HCT116 (cell line): ENCODE data around the gene CCDC192. TPM values are rescaled to one million over a fixed set of nuclear protein-coding genes. Genes with fewer than 3 reads are reported as not detected.

ENCODE experiments used
- ATAC-seq: fragments of 200-7000 bp; cut with Tn5 transposase; 2 replicates; pipeline ENCODE4 v1.9.1; 2020; ENCODE audit warnings: mild to moderate bottlenecking, moderate library complexity
- BruUV-seq: library from RNA; stranded (reverse); fragments of 400-500 nt; replicated peaks from 2 replicates; lab custom pipeline; 2021; lab: Mats Ljungman, UMichigan
- CTCF ChIA-PET: fragments of 300-600 bp; sonication (Branson Sonifier 250); formaldehyde crosslinking; loops from one replicate; lab custom pipeline; 2021; ENCODE audit warnings: antibody characterized with exemption; lab: Charles Lee
- POLR2A ChIA-PET: fragments of 300-600, 350-600 bp; sonication (Branson Sonifier 250); formaldehyde crosslinking; loops from one replicate; lab custom pipeline; 2021; ENCODE audit warnings: antibody characterized with exemption; lab: Charles Lee
- RAD21 ChIA-PET, 2 experiments: fragments of 300-600 bp; sonication (Branson Sonifier 250); formaldehyde crosslinking; loops; one replicate each; lab custom pipeline; 2023; ENCODE audit warnings: low total read pairs in 2 of 2; ENCODE audit not compliant: uncharacterized antibody in 2 of 2, unreplicated experiment in 2 of 2, low non-redundant PET in 1 of 2; lab: Charles Lee
- DNase-seq: peaks from one replicate; pipeline ENCODE4 v3.0.0-alpha.2; 2010; ENCODE audit warnings: low read depth, low spot score
- H2AFZ ChIP-seq: fragments of 200-600 bp; shearing (Covaris generic), sonication (generic); 2 replicates; pipeline ENCODE4 v1.6.1; 2017; ENCODE audit warnings: low read depth, mixed run types, mixed read lengths, antibody characterized with exemption, low read length; ENCODE audit not compliant: poor library complexity, severe bottlenecking
- H3K27ac ChIP-seq: 2 replicates; pipeline ENCODE4 v1.5.1; 2012; ENCODE audit warnings: low read depth, low read length
- H3K27me3 ChIP-seq: fragments of 200-600 bp; sonication (generic); 2 replicates; pipeline ENCODE4 v1.6.1; 2016; ENCODE audit warnings: mixed run types, low read length, mixed read lengths; ENCODE audit not compliant: insufficient read depth
- H3K36me3 ChIP-seq, 2 experiments: fragments of 200-500 bp in 1 of 2; fragments of 200-600 bp in 1 of 2; sonication (Bioruptor generic) in 1 of 2; sonication (generic) in 1 of 2; 2 replicates each; pipeline versions ENCODE4 v1.5.1 to v1.6.1; 2014 to 2016; ENCODE audit warnings: low read length in 2 of 2, inconsistent platforms in 1 of 2, mixed read lengths in 1 of 2, mixed run types in 1 of 2; ENCODE audit not compliant: insufficient read depth in 2 of 2, control insufficient read depth in 1 of 2
- H3K4me1 ChIP-seq, 2 experiments: fragments of 200-600 bp in 1 of 2; sonication (generic) in 1 of 2; 2 replicates each; pipeline versions ENCODE4 v1.5.1 to v1.6.1; 2012 to 2017; ENCODE audit warnings: low read length in 2 of 2, inconsistent platforms in 1 of 2, mild to moderate bottlenecking in 1 of 2, mixed read lengths in 1 of 2, mixed run types in 1 of 2, moderate library complexity in 1 of 2; ENCODE audit not compliant: insufficient read depth in 2 of 2, control insufficient read depth in 1 of 2
- H3K4me2 ChIP-seq: fragments of 200-600 bp; sonication (generic); 2 replicates; pipeline ENCODE4 v1.6.1; 2017; ENCODE audit warnings: mixed run types, low read length, mixed read lengths
- H3K4me3 ChIP-seq, 2 experiments: fragments of 200-600 bp in 1 of 2; sonication (generic) in 1 of 2; replicated peaks in 1 of 2; 2 replicates each; pipeline ENCODE4 v1.5.1; 2011 to 2016; ENCODE audit warnings: low read length in 2 of 2, control low read depth in 1 of 2, low read depth in 1 of 2, mild to moderate bottlenecking in 1 of 2, mixed read lengths in 1 of 2, mixed run types in 1 of 2
- H3K79me2 ChIP-seq: fragments of 200-600 bp; sonication (generic); 2 replicates; pipeline ENCODE4 v1.6.1; 2017; ENCODE audit warnings: mild to moderate bottlenecking, mixed run types, low read length, moderate library complexity, mixed read lengths; ENCODE audit not compliant: insufficient read depth
- H3K9ac ChIP-seq: fragments of 200-600 bp; sonication (generic); 2 replicates; pipeline ENCODE4 v1.6.1; 2016; ENCODE audit warnings: low read length, mixed read lengths
- H3K9me2 ChIP-seq: fragments of 200-600 bp; sonication (generic), shearing (Covaris generic); 2 replicates; pipeline ENCODE4 v1.6.1; 2017; ENCODE audit warnings: mixed run types, mild to moderate bottlenecking, moderate library complexity; ENCODE audit not compliant: insufficient read depth
- H3K9me3 ChIP-seq, 2 experiments: fragments of 200-500 bp in 1 of 2; fragments of 200-600 bp in 1 of 2; sonication (Bioruptor generic) in 1 of 2; sonication (generic) in 1 of 2; 2 replicates each; pipeline ENCODE4 v1.6.1; 2014 to 2017; ENCODE audit warnings: low read length in 2 of 2, mixed read lengths in 2 of 2, inconsistent platforms in 1 of 2, low read depth in 1 of 2, mild to moderate bottlenecking in 1 of 2, mixed run types in 1 of 2, moderate library complexity in 1 of 2; ENCODE audit not compliant: control insufficient read depth in 1 of 2, insufficient read depth in 1 of 2
- H4K20me1 ChIP-seq: fragments of 200-600 bp; sonication (generic), shearing (Covaris generic); 2 replicates; pipeline ENCODE4 v1.6.1; 2017; ENCODE audit warnings: mixed run types, mild to moderate bottlenecking, moderate library complexity; ENCODE audit not compliant: insufficient read depth
- CBX3 ChIP-seq: IDR thresholded peaks from 2 replicates; pipeline ENCODE4 v1.6.1; 2012; ENCODE audit warnings: low read depth
- EGR1 ChIP-seq: IDR thresholded peaks from 2 replicates; pipeline ENCODE4 v1.6.1; 2012; ENCODE audit warnings: low read depth
- ELF1 ChIP-seq: IDR thresholded peaks from 2 replicates; pipeline ENCODE4 v1.6.1; 2012; ENCODE audit warnings: low read depth, borderline replicate concordance
- EZH2 ChIP-seq: fragments of 200-600 bp; sonication (generic); IDR thresholded peaks from 2 replicates; pipeline ENCODE4 v1.6.1; 2017; ENCODE audit warnings: antibody characterized with exemption, mixed run types
- EZH2phosphoT487 ChIP-seq: fragments of 200-600 bp; IDR thresholded peaks from 2 replicates; pipeline ENCODE4 v1.6.1; 2018; ENCODE audit warnings: antibody characterized with exemption, borderline replicate concordance
- FOSL1 ChIP-seq: IDR thresholded peaks from 2 replicates; pipeline ENCODE4 v1.6.1; 2012; ENCODE audit warnings: low read depth
- JUND ChIP-seq: IDR thresholded peaks from 2 replicates; pipeline ENCODE4 v1.6.1; 2012
- POLR2A ChIP-seq: IDR thresholded peaks from 2 replicates; pipeline ENCODE4 v1.7.0; 2011; ENCODE audit warnings: borderline replicate concordance; ENCODE audit not compliant: insufficient read depth, insufficient read length; ENCODE audit errors: extremely low read depth
- POLR2AphosphoS5 ChIP-seq: IDR thresholded peaks from 2 replicates; pipeline ENCODE4 v1.6.1; 2011; ENCODE audit warnings: mild to moderate bottlenecking, low read depth, low read length, moderate library complexity
- RAD21 ChIP-seq: IDR thresholded peaks from 2 replicates; pipeline ENCODE4 v1.6.1; 2012; ENCODE audit warnings: low read depth, mild to moderate bottlenecking
- SIN3A ChIP-seq: IDR thresholded peaks from 2 replicates; pipeline ENCODE4 v1.6.1; 2012; ENCODE audit warnings: low read depth
- SP1 ChIP-seq: IDR thresholded peaks from 2 replicates; pipeline ENCODE4 v1.6.1; 2012; ENCODE audit warnings: low read depth
- YY1 ChIP-seq: IDR thresholded peaks from 2 replicates; pipeline ENCODE4 v1.6.1; 2011; ENCODE audit warnings: low read length, low read depth, moderate library complexity, mild to moderate bottlenecking; ENCODE audit not compliant: insufficient replicate concordance; ENCODE audit errors: extremely low read depth
- ZFX ChIP-seq: fragments of 450-650 bp; IDR thresholded peaks from 2 replicates; pipeline ENCODE4 v1.6.1; 2017
- ZNF274 ChIP-seq: fragments of 200-500 bp; sonication (Bioruptor generic); IDR thresholded peaks from 2 replicates; pipeline ENCODE4 v1.6.1; 2014; ENCODE audit warnings: mild to moderate bottlenecking, low read depth, low read length, inconsistent platforms
- intact Hi-C: fragments of 100-400 bp; cut with micrococcal nuclease; formaldehyde crosslinking; loops from 2 replicates; pipeline ENCODE4 v1.10.0; 2022
- total RNA-seq: library from RNA; stranded (reverse); gene quantifications from one replicate; pipeline ENCODE4 v1.2.1, GENCODE V29; 2021; ENCODE audit not compliant: unreplicated experiment
- TF ChIP-seq, protein P1 (sequence below), 3 experiments: fragments of 200-600 bp in 1 of 3; sonication (generic) in 1 of 3; IDR thresholded peaks in 2 of 3; conservative IDR thresholded peaks in 1 of 3; 2 replicates each; pipeline ENCODE4 v1.5.1; 2012 to 2017; ENCODE audit warnings: low read depth in 2 of 3, low read length in 2 of 3, antibody characterized with exemption in 1 of 3, borderline replicate concordance in 1 of 3, control low read depth in 1 of 3, mild to moderate bottlenecking in 1 of 3, mixed read lengths in 1 of 3, mixed run types in 1 of 3, moderate library complexity in 1 of 3; ENCODE audit not compliant: insufficient read depth in 1 of 3
- TF ChIP-seq, protein P2 (sequence below): IDR thresholded peaks from 2 replicates; pipeline ENCODE4 v1.6.1; 2012
- TF ChIP-seq, protein P3 (sequence below): IDR thresholded peaks from 2 replicates; pipeline ENCODE4 v1.6.1; 2011; ENCODE audit warnings: mild to moderate bottlenecking, low read length, moderate library complexity; ENCODE audit not compliant: insufficient replicate concordance; ENCODE audit errors: extremely low read depth
- TF ChIP-seq, protein P4 (sequence below): IDR thresholded peaks from 2 replicates; pipeline ENCODE4 v1.6.1; 2012; ENCODE audit warnings: low read depth

CCDC192 gene
- total RNA-seq, 1 experiment from 2014 or later: not detected

DNA sequence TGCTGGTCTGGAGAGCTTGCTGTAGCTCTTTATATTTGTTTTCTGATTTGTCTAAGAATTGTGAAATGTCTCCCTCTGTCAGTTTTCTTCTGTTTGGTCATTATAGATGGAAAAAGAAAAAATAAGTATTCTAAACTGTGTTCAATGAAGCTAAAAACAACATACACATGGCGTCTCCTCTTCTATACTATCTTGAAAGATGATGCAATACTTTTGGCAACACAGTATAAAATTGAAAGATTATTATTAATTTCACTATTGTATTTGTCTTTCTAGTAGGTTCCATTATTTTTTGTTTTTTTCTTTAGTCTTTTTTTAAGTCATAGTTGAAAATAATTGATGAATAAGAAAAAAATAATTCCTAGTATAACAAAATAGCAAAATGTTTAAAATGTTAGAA, 22.5 kb downstream of the CCDC192 start:
- H3K4me3 ChIP-seq: no peak overlapping the region
- ChIA-PET CTCF (no interaction called here), RAD21 (no interaction called here), POLR2A (no interaction called here)
- no TSS peak for BruUV-seq
- H3K27ac ChIP-seq: no peak overlapping the region
- no peaks in the 10 kb centered on the region for H3K36me3 ChIP-seq
- no peaks in the 10 kb centered on the region for H4K20me1 ChIP-seq
- no peaks in the 10 kb centered on the region for H3K9me2 ChIP-seq
- no peaks in the 10 kb centered on the region for H3K4me1 ChIP-seq
- no peak overlapping the region for H2AFZ ChIP-seq
- no peaks in the 10 kb centered on the region for H3K79me2 ChIP-seq
- no peak for DNase-seq
- no peak for ATAC-seq
- H3K4me2 ChIP-seq: no peak overlapping the region
- TF ChIP-seq, protein P1, sequence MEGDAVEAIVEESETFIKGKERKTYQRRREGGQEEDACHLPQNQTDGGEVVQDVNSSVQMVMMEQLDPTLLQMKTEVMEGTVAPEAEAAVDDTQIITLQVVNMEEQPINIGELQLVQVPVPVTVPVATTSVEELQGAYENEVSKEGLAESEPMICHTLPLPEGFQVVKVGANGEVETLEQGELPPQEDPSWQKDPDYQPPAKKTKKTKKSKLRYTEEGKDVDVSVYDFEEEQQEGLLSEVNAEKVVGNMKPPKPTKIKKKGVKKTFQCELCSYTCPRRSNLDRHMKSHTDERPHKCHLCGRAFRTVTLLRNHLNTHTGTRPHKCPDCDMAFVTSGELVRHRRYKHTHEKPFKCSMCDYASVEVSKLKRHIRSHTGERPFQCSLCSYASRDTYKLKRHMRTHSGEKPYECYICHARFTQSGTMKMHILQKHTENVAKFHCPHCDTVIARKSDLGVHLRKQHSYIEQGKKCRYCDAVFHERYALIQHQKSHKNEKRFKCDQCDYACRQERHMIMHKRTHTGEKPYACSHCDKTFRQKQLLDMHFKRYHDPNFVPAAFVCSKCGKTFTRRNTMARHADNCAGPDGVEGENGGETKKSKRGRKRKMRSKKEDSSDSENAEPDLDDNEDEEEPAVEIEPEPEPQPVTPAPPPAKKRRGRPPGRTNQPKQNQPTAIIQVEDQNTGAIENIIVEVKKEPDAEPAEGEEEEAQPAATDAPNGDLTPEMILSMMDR (IDR thresholded peaks at IDR 0.05 in 2 of 3, conservative IDR thresholded peaks at IDR 0.05 in 1 of 3; ENCODE audit: borderline replicate concordance in 1 of 3, insufficient read depth in 1 of 3, low read depth in 2 of 3, low read length in 2 of 3): no peak
- no peak for TF ChIP-seq ZFX
- TF ChIP-seq EZH2: no peak
- TF ChIP-seq, protein P2, sequence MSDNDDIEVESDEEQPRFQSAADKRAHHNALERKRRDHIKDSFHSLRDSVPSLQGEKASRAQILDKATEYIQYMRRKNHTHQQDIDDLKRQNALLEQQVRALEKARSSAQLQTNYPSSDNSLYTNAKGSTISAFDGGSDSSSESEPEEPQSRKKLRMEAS: no peak
- TF ChIP-seq CBX3: no peak
- no peak for TF ChIP-seq YY1
- no peak for TF ChIP-seq EGR1
- TF ChIP-seq RAD21: no peak
- TF ChIP-seq ELF1: no peak
- no peak for TF ChIP-seq POLR2AphosphoS5
- TF ChIP-seq FOSL1: no peak
- TF ChIP-seq, protein P3, sequence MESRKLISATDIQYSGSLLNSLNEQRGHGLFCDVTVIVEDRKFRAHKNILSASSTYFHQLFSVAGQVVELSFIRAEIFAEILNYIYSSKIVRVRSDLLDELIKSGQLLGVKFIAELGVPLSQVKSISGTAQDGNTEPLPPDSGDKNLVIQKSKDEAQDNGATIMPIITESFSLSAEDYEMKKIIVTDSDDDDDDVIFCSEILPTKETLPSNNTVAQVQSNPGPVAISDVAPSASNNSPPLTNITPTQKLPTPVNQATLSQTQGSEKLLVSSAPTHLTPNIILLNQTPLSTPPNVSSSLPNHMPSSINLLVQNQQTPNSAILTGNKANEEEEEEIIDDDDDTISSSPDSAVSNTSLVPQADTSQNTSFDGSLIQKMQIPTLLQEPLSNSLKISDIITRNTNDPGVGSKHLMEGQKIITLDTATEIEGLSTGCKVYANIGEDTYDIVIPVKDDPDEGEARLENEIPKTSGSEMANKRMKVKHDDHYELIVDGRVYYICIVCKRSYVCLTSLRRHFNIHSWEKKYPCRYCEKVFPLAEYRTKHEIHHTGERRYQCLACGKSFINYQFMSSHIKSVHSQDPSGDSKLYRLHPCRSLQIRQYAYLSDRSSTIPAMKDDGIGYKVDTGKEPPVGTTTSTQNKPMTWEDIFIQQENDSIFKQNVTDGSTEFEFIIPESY: no peak
- no peak for TF ChIP-seq JUND
- TF ChIP-seq SP1: no peak
- TF ChIP-seq EZH2phosphoT487: no peak
- TF ChIP-seq ZNF274: no peak
- TF ChIP-seq, protein P4, sequence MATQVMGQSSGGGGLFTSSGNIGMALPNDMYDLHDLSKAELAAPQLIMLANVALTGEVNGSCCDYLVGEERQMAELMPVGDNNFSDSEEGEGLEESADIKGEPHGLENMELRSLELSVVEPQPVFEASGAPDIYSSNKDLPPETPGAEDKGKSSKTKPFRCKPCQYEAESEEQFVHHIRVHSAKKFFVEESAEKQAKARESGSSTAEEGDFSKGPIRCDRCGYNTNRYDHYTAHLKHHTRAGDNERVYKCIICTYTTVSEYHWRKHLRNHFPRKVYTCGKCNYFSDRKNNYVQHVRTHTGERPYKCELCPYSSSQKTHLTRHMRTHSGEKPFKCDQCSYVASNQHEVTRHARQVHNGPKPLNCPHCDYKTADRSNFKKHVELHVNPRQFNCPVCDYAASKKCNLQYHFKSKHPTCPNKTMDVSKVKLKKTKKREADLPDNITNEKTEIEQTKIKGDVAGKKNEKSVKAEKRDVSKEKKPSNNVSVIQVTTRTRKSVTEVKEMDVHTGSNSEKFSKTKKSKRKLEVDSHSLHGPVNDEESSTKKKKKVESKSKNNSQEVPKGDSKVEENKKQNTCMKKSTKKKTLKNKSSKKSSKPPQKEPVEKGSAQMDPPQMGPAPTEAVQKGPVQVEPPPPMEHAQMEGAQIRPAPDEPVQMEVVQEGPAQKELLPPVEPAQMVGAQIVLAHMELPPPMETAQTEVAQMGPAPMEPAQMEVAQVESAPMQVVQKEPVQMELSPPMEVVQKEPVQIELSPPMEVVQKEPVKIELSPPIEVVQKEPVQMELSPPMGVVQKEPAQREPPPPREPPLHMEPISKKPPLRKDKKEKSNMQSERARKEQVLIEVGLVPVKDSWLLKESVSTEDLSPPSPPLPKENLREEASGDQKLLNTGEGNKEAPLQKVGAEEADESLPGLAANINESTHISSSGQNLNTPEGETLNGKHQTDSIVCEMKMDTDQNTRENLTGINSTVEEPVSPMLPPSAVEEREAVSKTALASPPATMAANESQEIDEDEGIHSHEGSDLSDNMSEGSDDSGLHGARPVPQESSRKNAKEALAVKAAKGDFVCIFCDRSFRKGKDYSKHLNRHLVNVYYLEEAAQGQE: no peak
- no peak for TF ChIP-seq POLR2A
- no peak for TF ChIP-seq SIN3A
- H3K9ac ChIP-seq: no peak overlapping the region
- H3K27me3 ChIP-seq: no peaks in the 10 kb centered on the region
- intact Hi-C loops: no loop called here
- no peaks in the 10 kb centered on the region for H3K9me3 ChIP-seq
